H9 (cell line): Measurements from ENCODE around the gene UCP3. TPM values are rescaled to one million over a fixed set of nuclear protein-coding genes. Genes with fewer than 3 reads are reported as not detected.

ENCODE experiments used
- DNase-seq: peaks from one replicate; pipeline ENCODE4 v3.0.0-alpha.2; 2017
- H2AFZ ChIP-seq: one replicate; pipeline ENCODE4 v1.6.1; 2013; ENCODE audit warnings: mild to moderate bottlenecking, low read length, control low read depth, moderate library complexity
- H2AK5ac ChIP-seq: 2 replicates; pipeline ENCODE4 v1.6.1; 2013; ENCODE audit warnings: low read length, control low read depth, mixed read lengths; ENCODE audit not compliant: insufficient read length
- H2BK120ac ChIP-seq: one replicate; pipeline ENCODE4 v1.6.1; 2013; ENCODE audit warnings: low read depth, mild to moderate bottlenecking, low read length, control low read depth, inconsistent platforms; ENCODE audit not compliant: poor library complexity, severe bottlenecking
- H2BK12ac ChIP-seq: 2 replicates; pipeline ENCODE4 v1.6.1; 2013; ENCODE audit warnings: low read length, control low read depth, mixed read lengths, low read depth; ENCODE audit not compliant: insufficient read length
- H2BK15ac ChIP-seq: 2 replicates; pipeline ENCODE4 v1.6.1; 2013; ENCODE audit warnings: low read depth, low read length, control low read depth
- H2BK20ac ChIP-seq: one replicate; pipeline ENCODE4 v1.6.1; 2013; ENCODE audit warnings: low read depth, mild to moderate bottlenecking, low read length, control low read depth, inconsistent platforms; ENCODE audit not compliant: poor library complexity, severe bottlenecking
- H2BK5ac ChIP-seq: 2 replicates; pipeline ENCODE4 v1.6.1; 2013; ENCODE audit warnings: low read length, control low read depth, mixed read lengths; ENCODE audit not compliant: insufficient read length
- H3K14ac ChIP-seq: 2 replicates; pipeline ENCODE4 v1.6.1; 2013; ENCODE audit warnings: low read length, control low read depth; ENCODE audit not compliant: insufficient read depth
- H3K18ac ChIP-seq: 2 replicates; pipeline ENCODE4 v1.6.1; 2013; ENCODE audit warnings: low read depth, mild to moderate bottlenecking, mixed read lengths, low read length, control low read depth; ENCODE audit not compliant: insufficient read length
- H3K23ac ChIP-seq: 2 replicates; pipeline ENCODE4 v1.6.1; 2013; ENCODE audit warnings: low read length, control low read depth, mixed read lengths, low read depth; ENCODE audit not compliant: insufficient read length
- H3K23me2 ChIP-seq: 2 replicates; pipeline ENCODE4 v1.6.1; 2013; ENCODE audit warnings: low read depth, mild to moderate bottlenecking, mixed read lengths, low read length, control low read depth; ENCODE audit not compliant: insufficient read length, poor library complexity, severe bottlenecking
- H3K27ac ChIP-seq: 2 replicates; pipeline ENCODE4 v1.5.1; 2013; ENCODE audit warnings: low read length, control low read depth, mixed read lengths, low read depth; ENCODE audit not compliant: insufficient read length
- H3K27me3 ChIP-seq: 2 replicates; pipeline ENCODE4 v1.6.1; 2013; ENCODE audit warnings: low read length, control low read depth, inconsistent platforms; ENCODE audit not compliant: insufficient read depth
- H3K4ac ChIP-seq: 2 replicates; pipeline ENCODE4 v1.6.1; 2013; ENCODE audit warnings: low read depth, mild to moderate bottlenecking, control low read depth, inconsistent platforms, low read length, moderate library complexity
- H3K4me1 ChIP-seq: 2 replicates; pipeline ENCODE4 v1.6.1; 2013; ENCODE audit warnings: low read length, control low read depth, inconsistent platforms; ENCODE audit not compliant: insufficient read depth
- H3K4me2 ChIP-seq: 2 replicates; pipeline ENCODE4 v1.6.1; 2013; ENCODE audit warnings: low read length, control low read depth, mixed read lengths; ENCODE audit not compliant: insufficient read length, insufficient read depth
- H3K56ac ChIP-seq: 2 replicates; pipeline ENCODE4 v1.6.1; 2013; ENCODE audit warnings: low read depth, mild to moderate bottlenecking, mixed read lengths, low read length, control low read depth; ENCODE audit not compliant: insufficient read length
- H3K79me1 ChIP-seq: 2 replicates; pipeline ENCODE4 v1.6.1; 2013; ENCODE audit warnings: low read depth, mild to moderate bottlenecking, moderate library complexity, low read length, control low read depth, inconsistent platforms; ENCODE audit not compliant: insufficient read depth, poor library complexity, severe bottlenecking
- H3K79me2 ChIP-seq: 2 replicates; pipeline ENCODE4 v1.6.1; 2013; ENCODE audit warnings: low read length, control low read depth, inconsistent platforms; ENCODE audit not compliant: insufficient read depth
- H3K9ac ChIP-seq: 2 replicates; pipeline ENCODE4 v1.6.1; 2013; ENCODE audit warnings: low read length, control low read depth, mixed read lengths; ENCODE audit not compliant: insufficient read length; ENCODE audit errors: extremely low read depth
- H3K9me3 ChIP-seq: one replicate; pipeline ENCODE4 v1.6.1; 2013; ENCODE audit warnings: low read depth, low read length, inconsistent platforms; ENCODE audit not compliant: control insufficient read depth
- H3T11ph ChIP-seq: one replicate; pipeline ENCODE4 v1.6.1; 2013; ENCODE audit warnings: mild to moderate bottlenecking, low read length, control low read depth, inconsistent platforms
- H4K20me1 ChIP-seq: one replicate; pipeline ENCODE4 v1.6.1; 2013; ENCODE audit not compliant: control insufficient read depth, insufficient read length, insufficient read depth
- H4K5ac ChIP-seq: 2 replicates; pipeline ENCODE4 v1.6.1; 2013; ENCODE audit warnings: low read depth, mild to moderate bottlenecking, mixed read lengths, low read length, control low read depth; ENCODE audit not compliant: insufficient read length
- H4K8ac ChIP-seq: replicated peaks from 2 replicates; pipeline ENCODE4 v1.6.1; 2013; ENCODE audit warnings: low read length, control low read depth, mixed read lengths, low read depth; ENCODE audit not compliant: insufficient read length
- H4K91ac ChIP-seq: 2 replicates; pipeline ENCODE4 v1.6.1; 2013; ENCODE audit warnings: low read depth, mild to moderate bottlenecking, moderate library complexity, mixed read lengths, low read length, control low read depth; ENCODE audit not compliant: insufficient read length
- H3K27ac Mint-ChIP-seq, 3 experiments: 2 replicates in 2 of 3; 3 replicates in 1 of 3; pipeline ENCODE4 v1.8.0; 2020 to 2021; ENCODE audit warnings: mixed read lengths in 3 of 3, mild to moderate bottlenecking in 1 of 3, moderate library complexity in 1 of 3
- H3K27me3 Mint-ChIP-seq: 2 replicates; pipeline ENCODE4 v1.8.0; 2021; ENCODE audit warnings: low read depth, mild to moderate bottlenecking, moderate library complexity, mixed read lengths
- H3K36me3 Mint-ChIP-seq, 3 experiments: 2 replicates in 2 of 3; 3 replicates in 1 of 3; pipeline ENCODE4 v1.8.0; 2020 to 2021; ENCODE audit warnings: low read depth in 3 of 3, mixed read lengths in 3 of 3; ENCODE audit not compliant: insufficient read depth in 1 of 3
- H3K4me1 Mint-ChIP-seq, 2 experiments: 2 replicates each; pipeline ENCODE4 v1.8.0; 2020; ENCODE audit warnings: mixed read lengths in 2 of 2
- H3K4me3 Mint-ChIP-seq, 2 experiments: 2 replicates in 1 of 2; 3 replicates in 1 of 2; pipeline ENCODE4 v1.8.0; 2020 to 2021; ENCODE audit warnings: mild to moderate bottlenecking in 2 of 2, mixed read lengths in 2 of 2, moderate library complexity in 1 of 2
- H3K9me3 Mint-ChIP-seq, 2 experiments: 2 replicates in 1 of 2; 3 replicates in 1 of 2; pipeline ENCODE4 v1.8.0; 2020; ENCODE audit warnings: mild to moderate bottlenecking in 2 of 2, mixed read lengths in 2 of 2, moderate library complexity in 1 of 2
- CTCF ChIP-seq: fragments of 200-600 bp; sonication (generic); conservative IDR thresholded peaks from 3 replicates; pipeline ENCODE4 v1.8.0; 2021; ENCODE audit warnings: antibody characterized with exemption, mild to moderate bottlenecking
- WGBS: extraction: QIAGEN DNeasy Blood & Tissue Kit; methylation state at CpG from one replicate; pipeline ENCODE4 v1.1.7; 2013; ENCODE audit warnings: missing lambda C conversion rate, low lambda C conversion rate, mixed read lengths; ENCODE audit not compliant: insufficient read length; ENCODE audit errors: extremely low coverage; 5-methylcytosine and 5-hydroxymethylcytosine counted together
- total RNA-seq: library from RNA; stranded (reverse); gene quantifications from 2 replicates; pipeline ENCODE4 v1.2.1, GENCODE V29; 2021

Gene UCP3
- total RNA-seq, 1 experiment from 2014 or later: 0.85 TPM

- H2BK120ac ChIP-seq: no peak overlapping the region
- no peak overlapping the region for H2BK15ac ChIP-seq
- H4K5ac ChIP-seq: no peak overlapping the region
- H3K27me3 Mint-ChIP-seq: peaks cover 2% of the 10 kb centered on the region; the same call in 1 of the 2 replicates
- no peak overlapping the region; the same call in 1 of the 2 replicates for H3K14ac ChIP-seq
- peaks cover 42 to 60% (median 60%) of the 10 kb centered on the region in 3 experiments; a peak in 6 of 7 replicates for H3K36me3 Mint-ChIP-seq
- H3K4me3 Mint-ChIP-seq: no peak overlapping the region
- no peak overlapping the region for H3K4me2 ChIP-seq
- no peak overlapping the region for H3K23ac ChIP-seq
- no peak overlapping the region for H2BK5ac ChIP-seq
- H2BK20ac ChIP-seq: no peak overlapping the region
- H3K18ac ChIP-seq: no peak overlapping the region
- no peaks in the 10 kb centered on the region for H3K4me1 ChIP-seq
- H3K9ac ChIP-seq: no peak overlapping the region
- no peak for DNase-seq
- TF ChIP-seq CTCF: no peak
- no peak overlapping the region for H3K56ac ChIP-seq
- whole genome bisulfite sequencing: 100% methylated on average over 1 of the region's 13 CpGs
- peaks cover 1 to 9% of the 10 kb centered on the region in 2 experiments for H3K4me1 Mint-ChIP-seq
- H3K9me3 Mint-ChIP-seq: no peaks in the 10 kb centered on the region
- H4K20me1 ChIP-seq: no peaks in the 10 kb centered on the region
- H3K27ac Mint-ChIP-seq: no peak overlapping the region
- no peaks in the 10 kb centered on the region for H3K9me3 ChIP-seq
- no peaks in the 10 kb centered on the region for H3K79me2 ChIP-seq
- H4K91ac ChIP-seq: no peak overlapping the region
- H3K27ac ChIP-seq: no peak overlapping the region
- H2AFZ ChIP-seq: no peak overlapping the region
- H3T11ph ChIP-seq: no peak overlapping the region
- H3K4ac ChIP-seq: no peak overlapping the region
- no peaks in the 10 kb centered on the region for H3K79me1 ChIP-seq
- H3K23me2 ChIP-seq: no peaks in the 10 kb centered on the region
- H2AK5ac ChIP-seq: no peak overlapping the region
- no peak overlapping the region for H4K8ac ChIP-seq
- no peak overlapping the region for H2BK12ac ChIP-seq
- H3K27me3 ChIP-seq: no peaks in the 10 kb centered on the region
These were observed 34.0 kb downstream of the UCP3 start for GRCh38 chr11:73974604-73975478.
